ENCODE data around the gene SNTG2.

- TF ChIP-seq POLR2AphosphoS5 (IDR thresholded peaks at IDR 0.05; ENCODE audit: borderline replicate concordance, low read depth, low read length): no peak
- TF ChIP-seq EZH2 (IDR thresholded peaks at IDR 0.05): no peak
Measured at GRCh38 chr2:1117569-1117968, 166.9 kb downstream of the SNTG2 start.
